Measurements from ENCODE around the gene COLEC12. TPM values are rescaled to one million over a fixed set of nuclear protein-coding genes. Genes with fewer than 3 reads are reported as not detected.

The COLEC12 gene
- 36.7 TPM for total RNA-seq
- long read RNA-seq, full-length matches to known transcripts: 1 of 31 reads
- long read RNA-seq, partial matches to known transcripts: 21 of 31 reads
- long read RNA-seq, other reads (novel, unspliced or antisense): 9 of 31 reads

- DNase-seq (ENCODE audit: low spot score): no peak
These were observed at the start of gene COLEC12 for GRCh38 chr18:500632-501405. Gene COLEC12 (minus strand): TSS chr18:500701. CDS start chr18:500514, 187 bp downstream.

- no peak for DNase-seq (ENCODE audit: low spot score)
These were observed 49.5 kb upstream of the COLEC12 start for GRCh38 chr18:549967-550366.

- no peak for DNase-seq (ENCODE audit: low spot score)
These were observed 43.1 kb upstream of the COLEC12 start for GRCh38 chr18:543447-544078.

GRCh38 chr18:533995-534601, 33.6 kb upstream of the COLEC12 start:
- no peak for DNase-seq (ENCODE audit: low spot score)

GRCh38 chr18:532632-533031, 32.1 kb upstream of the COLEC12 start:
- no peak for DNase-seq (ENCODE audit: low spot score)

- DNase-seq (ENCODE audit: low spot score): no peak
These were observed 31.5 kb upstream of the COLEC12 start for GRCh38 chr18:532018-532417.

GRCh38 chr18:527146-527545, 26.6 kb upstream of the COLEC12 start:
- DNase-seq (ENCODE audit: low spot score): no peak

GRCh38 chr18:526681-527080, 26.2 kb upstream of the COLEC12 start:
- DNase-seq (ENCODE audit: low spot score): no peak

- no peak for DNase-seq (ENCODE audit: low spot score)
These were observed 24.7 kb upstream of the COLEC12 start for GRCh38 chr18:525036-525797.

- no peak for DNase-seq (ENCODE audit: low spot score)
These were observed 24.0 kb upstream of the COLEC12 start for GRCh38 chr18:524466-524865.

- DNase-seq (ENCODE audit: low spot score): no peak
These were observed 23.1 kb upstream of the COLEC12 start for GRCh38 chr18:523561-523960.

- DNase-seq (ENCODE audit: low spot score): no peak
These were observed 18.7 kb upstream of the COLEC12 start for GRCh38 chr18:519019-519879.

GRCh38 chr18:518081-518480, 17.6 kb upstream of the COLEC12 start:
- no peak for DNase-seq (ENCODE audit: low spot score)

GRCh38 chr18:515838-516237, 15.3 kb upstream of the COLEC12 start:
- DNase-seq (ENCODE audit: low spot score): no peak

- DNase-seq (ENCODE audit: low spot score): no peak
These were observed 14.8 kb upstream of the COLEC12 start for GRCh38 chr18:515156-515815.

GRCh38 chr18:513826-514530, 13.5 kb upstream of the COLEC12 start:
- no peak for DNase-seq (ENCODE audit: low spot score)

GRCh38 chr18:512957-513356, 12.5 kb upstream of the COLEC12 start:
- no peak for DNase-seq (ENCODE audit: low spot score)

- no peak for DNase-seq (ENCODE audit: low spot score)
These were observed 8.3 kb upstream of the COLEC12 start for GRCh38 chr18:508835-509234.

- no peak for DNase-seq (ENCODE audit: low spot score)
These were observed 7.1 kb upstream of the COLEC12 start for GRCh38 chr18:507636-508035.
